AG04449 (cell line): Measurements from ENCODE around the gene CCDC6.

ENCODE experiments used
- CTCF ChIA-PET: fragments of 350-600 bp; formaldehyde crosslinking; extraction: SDS; loops from one replicate; lab custom pipeline; 2021; ENCODE audit warnings: antibody characterized with exemption; lab: Yijun Ruan, JAX
- POLR2A ChIA-PET: fragments of 400-600, 350-600 bp; formaldehyde crosslinking; extraction: SDS; loops from one replicate; lab custom pipeline; 2020; ENCODE audit warnings: antibody characterized with exemption, inconsistent platforms; lab: Yijun Ruan, JAX
- DNase-seq: peaks from one replicate; pipeline ENCODE4 v3.0.0-alpha.2; 2010; ENCODE audit warnings: low read depth, low spot score
- H3K4me3 ChIP-seq: 2 replicates; pipeline ENCODE4 v1.5.1; 2011; ENCODE audit warnings: low read depth, mild to moderate bottlenecking, control low read depth, low read length
- TF ChIP-seq, protein P1 (sequence below): IDR thresholded peaks from one replicate; pipeline ENCODE4 v1.5.1; 2011; ENCODE audit warnings: mild to moderate bottlenecking, moderate library complexity, low read length, control low read depth, inconsistent platforms; ENCODE audit not compliant: insufficient read depth; ENCODE audit errors: missing control alignments

CCDC6 gene

GRCh38 chr10:59865101-59865500 is 41.3 kb downstream of the CCDC6 start:
- TF ChIP-seq, protein P1, sequence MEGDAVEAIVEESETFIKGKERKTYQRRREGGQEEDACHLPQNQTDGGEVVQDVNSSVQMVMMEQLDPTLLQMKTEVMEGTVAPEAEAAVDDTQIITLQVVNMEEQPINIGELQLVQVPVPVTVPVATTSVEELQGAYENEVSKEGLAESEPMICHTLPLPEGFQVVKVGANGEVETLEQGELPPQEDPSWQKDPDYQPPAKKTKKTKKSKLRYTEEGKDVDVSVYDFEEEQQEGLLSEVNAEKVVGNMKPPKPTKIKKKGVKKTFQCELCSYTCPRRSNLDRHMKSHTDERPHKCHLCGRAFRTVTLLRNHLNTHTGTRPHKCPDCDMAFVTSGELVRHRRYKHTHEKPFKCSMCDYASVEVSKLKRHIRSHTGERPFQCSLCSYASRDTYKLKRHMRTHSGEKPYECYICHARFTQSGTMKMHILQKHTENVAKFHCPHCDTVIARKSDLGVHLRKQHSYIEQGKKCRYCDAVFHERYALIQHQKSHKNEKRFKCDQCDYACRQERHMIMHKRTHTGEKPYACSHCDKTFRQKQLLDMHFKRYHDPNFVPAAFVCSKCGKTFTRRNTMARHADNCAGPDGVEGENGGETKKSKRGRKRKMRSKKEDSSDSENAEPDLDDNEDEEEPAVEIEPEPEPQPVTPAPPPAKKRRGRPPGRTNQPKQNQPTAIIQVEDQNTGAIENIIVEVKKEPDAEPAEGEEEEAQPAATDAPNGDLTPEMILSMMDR: no peak
- H3K4me3 ChIP-seq: no peak overlapping the region
- ChIA-PET POLR2A (no interaction called here), CTCF (interaction anchor here (2.0 kb wide), 1 partner anchor 8 kb away, joined by 4 read pairs; no protein-coding TSS in a partner anchor)
- DNase-seq: no peak

DNA sequence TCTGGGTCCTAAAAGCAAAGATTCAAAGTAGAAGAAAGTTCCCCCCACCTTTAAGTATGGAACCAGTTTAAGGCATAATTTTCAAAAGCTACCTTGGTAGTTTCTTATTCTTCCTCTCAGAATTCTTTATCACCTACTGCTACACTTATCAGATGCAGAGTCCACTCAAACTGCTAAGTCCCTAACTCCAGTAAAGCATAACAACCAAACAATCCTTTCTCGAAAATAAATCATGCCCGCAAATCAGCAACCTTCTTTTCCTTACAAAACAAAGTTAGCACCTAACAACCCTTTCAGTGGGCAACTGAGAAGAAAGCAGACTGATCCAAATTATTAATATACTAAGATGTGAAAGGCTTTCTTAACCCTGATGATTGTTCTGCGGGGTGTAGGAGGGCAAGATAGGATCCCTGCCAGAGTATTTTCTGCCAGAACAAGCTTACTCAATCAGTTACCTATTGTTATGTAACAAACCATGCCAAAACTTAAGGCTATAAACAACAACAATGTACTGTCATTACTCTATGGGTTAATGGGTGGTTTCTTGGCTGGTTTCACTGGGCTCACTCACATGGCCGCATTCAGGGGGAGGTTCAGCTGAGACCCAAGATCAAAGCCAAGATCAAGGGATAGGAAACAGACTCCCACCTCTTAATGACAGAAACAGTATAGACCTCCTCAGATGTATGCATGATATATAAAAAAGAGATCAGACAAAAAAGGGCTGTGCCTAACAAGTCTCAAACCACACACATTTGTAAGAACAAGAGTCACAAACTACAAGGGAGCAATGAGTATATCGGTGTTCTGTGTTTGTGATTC is 42.0 kb downstream of the CCDC6 start:
- POLR2A ChIA-PET: no interaction called here
- CTCF ChIA-PET: interaction anchor here (0.8 to 2.0 kb wide), 4 partner anchors 9 to 42 kb away, joined by 3 to 4 read pairs (median 4); partner anchors contain the start of gene CCDC6
- TF ChIP-seq, protein P1: no peak

GRCh38 chr10:59859570-59859969 is 46.8 kb downstream of the CCDC6 start:
- no peak overlapping the region for H3K4me3 ChIP-seq
- no peak for DNase-seq
- ChIA-PET CTCF (interaction anchor here (1.5 to 2.9 kb wide), 2 partner anchors 12 to 29 kb away, joined by 3 to 10 read pairs; no protein-coding TSS in a partner anchor), POLR2A (no interaction called here)
- TF ChIP-seq, protein P1: no peak

More for the DNA sequence above, 42.0 kb downstream of the CCDC6 start:
- no peak for DNase-seq
- no peak overlapping the region for H3K4me3 ChIP-seq

- ChIA-PET CTCF (interaction anchor here (0.7 to 2.9 kb wide), 6 partner anchors 12 to 49 kb away, joined by 3 to 10 read pairs (median 4); partner anchors contain the start of gene CCDC6), POLR2A (no interaction called here)
- TF ChIP-seq, protein P1: no peak
Measured at GRCh38 chr10:59857921-59858320, 48.4 kb downstream of the CCDC6 start.

GRCh38 chr10:59857049-59857448 is 49.3 kb downstream of the CCDC6 start:
- TF ChIP-seq, protein P1: no peak
- no peak for DNase-seq
- ChIA-PET CTCF (interaction anchor here (0.8 to 2.9 kb wide), 3 partner anchors 22 to 49 kb away, joined by 3 to 10 read pairs (median 4); partner anchors contain the start of gene CCDC6), POLR2A (no interaction called here)
- H3K4me3 ChIP-seq: no peak overlapping the region

More at GRCh38 chr10:59857921-59858320, 48.4 kb downstream of the CCDC6 start:
- no peak for DNase-seq
- no peak overlapping the region for H3K4me3 ChIP-seq

- TF ChIP-seq, protein P1: no peak
- DNase-seq: no peak
- CTCF ChIA-PET: interaction anchor here (0.7 to 1.9 kb wide), 3 partner anchors 25 to 52 kb away, joined by 3 to 5 read pairs (median 3); partner anchors contain the start of gene CCDC6
- POLR2A ChIA-PET: no interaction called here
- H3K4me3 ChIP-seq: no peak overlapping the region
Measured at GRCh38 chr10:59856104-59856503, 50.3 kb downstream of the CCDC6 start.
